ENCODE results near the gene FOXO3B.
"Not testable (repeated sequence)": the region's sequence is repeated elsewhere in the genome, so short reads cannot be mapped to it uniquely, and the experiment has no call there.

The FOXO3B gene

DNA sequence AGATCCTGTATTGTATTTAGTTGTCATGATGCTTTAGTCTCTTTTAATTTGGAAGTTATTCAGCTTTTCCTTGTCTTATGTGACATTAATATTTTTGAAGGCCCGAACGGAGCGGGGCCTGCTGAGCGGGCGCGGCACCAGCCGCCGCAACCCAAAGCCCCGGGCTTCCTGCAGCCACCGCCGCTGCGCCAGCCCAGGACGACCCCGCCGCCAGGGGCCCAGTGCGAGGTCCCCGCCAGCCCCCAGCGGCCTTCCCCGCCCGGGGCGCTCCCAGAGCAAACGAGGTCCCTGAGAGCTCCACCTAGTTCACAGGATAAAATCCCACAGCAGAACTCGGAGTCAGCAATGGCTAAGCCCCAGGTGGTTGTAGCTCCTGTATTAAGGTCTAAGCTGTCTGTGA, 32.0 kb downstream of the FOXO3B start:
- DNase-seq (ENCODE audit: low read depth), result not testable (repeated sequence)

- not testable (repeated sequence) for DNase-seq (ENCODE audit: low read depth)
Observed at GRCh38 chr17:18644291-18644690, 37.8 kb downstream of the FOXO3B start, which contains the start of gene TBC1D28. TBC1D28 (minus strand) TSS chr17:18644391; CDS start chr17:18641352, 3,039 bp downstream.

DNA sequence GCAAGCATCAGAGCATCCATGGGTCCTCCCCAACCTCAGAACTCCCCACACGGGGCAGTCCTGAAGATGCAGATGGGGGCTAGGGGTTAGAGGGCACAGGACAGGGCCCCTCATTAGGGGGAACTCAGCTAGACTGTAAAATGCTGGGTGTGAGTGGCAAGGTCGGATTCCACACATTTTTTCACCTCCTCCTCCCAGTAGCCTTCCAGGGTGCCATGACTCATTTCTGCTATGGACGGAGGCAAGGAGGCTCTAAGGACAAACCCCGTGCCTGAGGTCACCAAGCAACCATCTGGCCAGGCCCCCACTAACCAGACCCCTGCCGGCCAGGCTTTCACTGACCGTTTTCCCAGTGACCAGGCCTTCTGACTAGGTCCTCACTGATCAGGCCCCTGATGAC, 39.0 kb downstream of the FOXO3B start:
- not testable (repeated sequence) for DNase-seq (ENCODE audit: low read depth)

DNA sequence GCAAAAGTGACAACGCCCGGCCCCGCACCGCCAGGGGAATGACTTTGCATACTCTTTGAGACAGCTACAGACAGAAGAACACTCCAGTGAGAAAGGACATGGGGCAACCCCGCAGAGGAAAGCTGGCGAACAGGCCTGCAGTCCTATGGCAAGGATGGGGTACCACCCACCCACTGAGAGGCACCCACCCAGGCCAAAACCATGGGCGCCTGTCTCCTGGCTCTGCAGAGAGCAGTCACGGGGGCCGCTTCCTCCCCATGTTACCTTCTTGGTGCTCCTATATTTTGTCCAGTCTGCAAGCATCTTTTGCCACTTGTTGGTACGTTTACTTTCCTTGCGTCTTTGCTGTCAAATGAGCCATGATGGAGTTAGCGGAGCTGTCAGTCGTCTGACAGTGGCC, 43.8 kb downstream of the FOXO3B start:
- not testable (repeated sequence) for DNase-seq (ENCODE audit: low read depth)

GRCh38 chr17:18636237-18636636, 45.9 kb downstream of the FOXO3B start:
- DNase-seq (ENCODE audit: low read depth), result not testable (repeated sequence)

DNA sequence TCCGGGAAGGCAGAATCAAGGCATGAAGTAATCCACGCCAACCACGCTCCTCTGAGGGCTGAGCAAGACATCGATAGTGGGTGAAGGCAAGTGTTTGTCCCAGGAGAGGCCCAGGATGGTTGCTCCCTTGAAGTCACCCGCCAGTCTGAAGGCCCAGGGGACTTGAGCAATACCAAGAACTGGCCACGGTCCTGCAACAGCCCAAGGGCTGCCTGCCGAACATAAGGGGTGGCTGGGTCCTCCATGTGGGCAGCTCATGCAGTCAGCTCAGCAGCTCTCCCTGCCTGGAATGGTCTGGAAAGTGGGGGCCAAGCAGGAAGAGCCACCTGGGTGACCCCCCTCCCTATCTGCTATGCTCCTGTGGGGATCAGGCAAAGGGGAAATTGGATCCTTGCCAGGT, 46.3 kb downstream of the FOXO3B start:
- DNase-seq (ENCODE audit: low read depth), result not testable (repeated sequence)

DNA sequence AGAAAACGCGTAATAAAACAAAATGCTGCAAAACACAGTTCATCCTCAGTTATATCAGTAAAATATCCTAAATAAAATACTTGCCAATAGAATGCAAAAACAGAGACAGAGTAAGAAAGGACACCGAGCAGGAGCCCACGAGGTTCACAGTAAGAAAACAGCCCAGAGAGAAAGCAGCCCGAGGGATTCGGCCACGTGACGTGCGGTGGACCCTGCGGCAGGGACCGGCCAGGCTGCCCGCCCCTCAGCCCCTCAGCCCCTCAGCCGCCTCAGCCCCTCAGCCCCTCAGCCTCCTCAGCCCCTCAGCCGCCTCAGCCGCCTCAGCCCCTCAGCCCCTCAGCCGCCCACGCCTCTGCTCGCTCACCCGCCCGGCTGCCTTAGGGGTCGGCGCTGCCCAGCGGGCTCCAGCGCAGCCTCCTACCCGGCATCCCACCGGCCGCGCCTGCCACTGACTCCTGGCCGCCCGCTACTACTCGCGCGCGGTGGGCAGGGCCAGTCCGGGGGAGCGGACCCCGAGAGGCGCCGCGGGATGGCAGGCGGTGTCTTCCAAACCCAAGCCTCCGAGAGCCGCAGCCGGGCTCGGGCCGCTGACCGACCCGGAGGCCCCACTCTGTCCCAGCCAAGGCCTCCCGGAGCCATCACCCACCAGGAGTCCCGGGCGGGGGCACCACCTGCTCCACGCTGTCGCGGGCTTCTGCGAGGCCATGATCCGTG, 47.4 kb downstream of the FOXO3B start:
- DNase-seq (ENCODE audit: low read depth), result not testable (repeated sequence)

All from stromal cell of bone marrow (primary cell).